ENCODE measurements around the gene PM20D1. TPM values are rescaled to one million over a fixed set of nuclear protein-coding genes. Genes with fewer than 3 reads are reported as not detected.

PM20D1 gene
- total RNA-seq, 1 experiment from 2014 or later = 0.37 TPM

DNA sequence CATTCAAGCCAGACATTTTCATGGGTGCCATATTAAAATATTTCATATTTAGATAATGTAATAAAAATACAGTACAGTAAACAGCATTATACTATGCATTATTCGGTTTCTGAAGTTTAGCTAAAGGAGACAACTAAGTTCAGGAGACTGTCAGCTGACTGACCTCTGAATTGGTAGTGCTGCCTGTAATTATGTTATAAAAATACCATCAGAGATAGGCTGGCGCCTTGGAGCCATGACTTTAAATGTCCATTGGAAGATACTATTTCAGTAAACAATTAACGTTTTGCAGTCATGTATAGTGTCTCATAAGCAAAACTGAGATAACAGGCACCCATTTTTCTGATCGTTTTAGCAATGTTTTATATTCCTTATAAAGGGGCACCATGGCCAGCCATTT lies 63.3 kb downstream of the PM20D1 start (continued):
- TF ChIP-seq, protein P1, sequence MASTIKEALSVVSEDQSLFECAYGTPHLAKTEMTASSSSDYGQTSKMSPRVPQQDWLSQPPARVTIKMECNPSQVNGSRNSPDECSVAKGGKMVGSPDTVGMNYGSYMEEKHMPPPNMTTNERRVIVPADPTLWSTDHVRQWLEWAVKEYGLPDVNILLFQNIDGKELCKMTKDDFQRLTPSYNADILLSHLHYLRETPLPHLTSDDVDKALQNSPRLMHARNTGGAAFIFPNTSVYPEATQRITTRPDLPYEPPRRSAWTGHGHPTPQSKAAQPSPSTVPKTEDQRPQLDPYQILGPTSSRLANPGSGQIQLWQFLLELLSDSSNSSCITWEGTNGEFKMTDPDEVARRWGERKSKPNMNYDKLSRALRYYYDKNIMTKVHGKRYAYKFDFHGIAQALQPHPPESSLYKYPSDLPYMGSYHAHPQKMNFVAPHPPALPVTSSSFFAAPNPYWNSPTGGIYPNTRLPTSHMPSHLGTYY (CRISPR knock-in tag; IDR thresholded peaks at IDR 0.05) = no peak
- TF ChIP-seq, protein P2, sequence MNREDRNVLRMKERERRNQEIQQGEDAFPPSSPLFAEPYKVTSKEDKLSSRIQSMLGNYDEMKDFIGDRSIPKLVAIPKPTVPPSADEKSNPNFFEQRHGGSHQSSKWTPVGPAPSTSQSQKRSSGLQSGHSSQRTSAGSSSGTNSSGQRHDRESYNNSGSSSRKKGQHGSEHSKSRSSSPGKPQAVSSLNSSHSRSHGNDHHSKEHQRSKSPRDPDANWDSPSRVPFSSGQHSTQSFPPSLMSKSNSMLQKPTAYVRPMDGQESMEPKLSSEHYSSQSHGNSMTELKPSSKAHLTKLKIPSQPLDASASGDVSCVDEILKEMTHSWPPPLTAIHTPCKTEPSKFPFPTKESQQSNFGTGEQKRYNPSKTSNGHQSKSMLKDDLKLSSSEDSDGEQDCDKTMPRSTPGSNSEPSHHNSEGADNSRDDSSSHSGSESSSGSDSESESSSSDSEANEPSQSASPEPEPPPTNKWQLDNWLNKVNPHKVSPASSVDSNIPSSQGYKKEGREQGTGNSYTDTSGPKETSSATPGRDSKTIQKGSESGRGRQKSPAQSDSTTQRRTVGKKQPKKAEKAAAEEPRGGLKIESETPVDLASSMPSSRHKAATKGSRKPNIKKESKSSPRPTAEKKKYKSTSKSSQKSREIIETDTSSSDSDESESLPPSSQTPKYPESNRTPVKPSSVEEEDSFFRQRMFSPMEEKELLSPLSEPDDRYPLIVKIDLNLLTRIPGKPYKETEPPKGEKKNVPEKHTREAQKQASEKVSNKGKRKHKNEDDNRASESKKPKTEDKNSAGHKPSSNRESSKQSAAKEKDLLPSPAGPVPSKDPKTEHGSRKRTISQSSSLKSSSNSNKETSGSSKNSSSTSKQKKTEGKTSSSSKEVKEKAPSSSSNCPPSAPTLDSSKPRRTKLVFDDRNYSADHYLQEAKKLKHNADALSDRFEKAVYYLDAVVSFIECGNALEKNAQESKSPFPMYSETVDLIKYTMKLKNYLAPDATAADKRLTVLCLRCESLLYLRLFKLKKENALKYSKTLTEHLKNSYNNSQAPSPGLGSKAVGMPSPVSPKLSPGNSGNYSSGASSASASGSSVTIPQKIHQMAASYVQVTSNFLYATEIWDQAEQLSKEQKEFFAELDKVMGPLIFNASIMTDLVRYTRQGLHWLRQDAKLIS (CRISPR knock-in tag; IDR thresholded peaks at IDR 0.05; ENCODE audit: borderline replicate concordance) = no peak
- TF ChIP-seq, protein P3, sequence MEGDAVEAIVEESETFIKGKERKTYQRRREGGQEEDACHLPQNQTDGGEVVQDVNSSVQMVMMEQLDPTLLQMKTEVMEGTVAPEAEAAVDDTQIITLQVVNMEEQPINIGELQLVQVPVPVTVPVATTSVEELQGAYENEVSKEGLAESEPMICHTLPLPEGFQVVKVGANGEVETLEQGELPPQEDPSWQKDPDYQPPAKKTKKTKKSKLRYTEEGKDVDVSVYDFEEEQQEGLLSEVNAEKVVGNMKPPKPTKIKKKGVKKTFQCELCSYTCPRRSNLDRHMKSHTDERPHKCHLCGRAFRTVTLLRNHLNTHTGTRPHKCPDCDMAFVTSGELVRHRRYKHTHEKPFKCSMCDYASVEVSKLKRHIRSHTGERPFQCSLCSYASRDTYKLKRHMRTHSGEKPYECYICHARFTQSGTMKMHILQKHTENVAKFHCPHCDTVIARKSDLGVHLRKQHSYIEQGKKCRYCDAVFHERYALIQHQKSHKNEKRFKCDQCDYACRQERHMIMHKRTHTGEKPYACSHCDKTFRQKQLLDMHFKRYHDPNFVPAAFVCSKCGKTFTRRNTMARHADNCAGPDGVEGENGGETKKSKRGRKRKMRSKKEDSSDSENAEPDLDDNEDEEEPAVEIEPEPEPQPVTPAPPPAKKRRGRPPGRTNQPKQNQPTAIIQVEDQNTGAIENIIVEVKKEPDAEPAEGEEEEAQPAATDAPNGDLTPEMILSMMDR (IDR thresholded peaks at IDR 0.05) = no peak
- TF ChIP-seq NR3C1 (CRISPR knock-in tag; conservative IDR thresholded peaks at IDR 0.05; ENCODE audit: low read depth) (no peak), ZNF138 (CRISPR knock-in tag; conservative IDR thresholded peaks at IDR 0.05) (no peak)

DNA sequence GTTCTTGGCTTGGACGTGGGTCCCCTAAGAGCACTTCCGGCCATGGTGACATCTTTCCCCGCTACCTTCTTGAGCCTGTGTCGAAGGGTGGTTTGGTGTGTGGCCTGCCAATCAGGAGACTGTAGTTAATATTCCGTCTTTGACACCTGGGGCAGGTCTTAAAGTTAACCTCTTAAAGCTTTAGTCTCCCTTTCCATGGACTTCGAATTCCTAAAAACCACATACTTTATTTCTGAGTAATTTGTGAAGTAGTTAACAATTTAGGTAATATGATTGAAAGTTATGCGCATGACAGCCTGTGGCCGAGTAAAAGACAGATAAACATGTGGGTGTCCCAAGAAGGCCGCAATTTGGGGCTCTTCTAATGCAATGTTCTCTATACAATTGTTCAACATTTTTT lies 64.5 kb downstream of the PM20D1 start:
- no peak for ATAC-seq
- POLR2A ChIA-PET = no interaction called here
- H3K9me3 Mint-ChIP-seq = no peaks in the 10 kb centered on the region

More for the DNA sequence above, 64.5 kb downstream of the PM20D1 start:
- CTCF ChIA-PET = interaction anchor here (1.2 to 2.1 kb wide), 3 partner anchors 25 to 192 kb away, joined by 3 to 9 read pairs (median 5); no protein-coding TSS in a partner anchor
- Mint-ChIP-seq H3K36me3 (peaks cover 8% of the 10 kb centered on the region; the same call in 1 of the 2 replicates), H3K4me1 (no peaks in the 10 kb centered on the region), H3K27me3 (ENCODE audit: low read depth) (peaks cover 2% of the 10 kb centered on the region), H3K27ac (no peak overlapping the region), H3K4me3 (no peak overlapping the region)
- TF ChIP-seq MXD4 (CRISPR knock-in tag; IDR thresholded peaks at IDR 0.05; ENCODE audit: borderline replicate concordance) (no peak), MYBL2 (CRISPR knock-in tag; IDR thresholded peaks at IDR 0.05) (no peak), TEAD1 (CRISPR knock-in tag; IDR thresholded peaks at IDR 0.05) (no peak), ZNF423 (CRISPR knock-in tag; IDR thresholded peaks at IDR 0.05) (no peak), ZNF317 (CRISPR knock-in tag; IDR thresholded peaks at IDR 0.05; ENCODE audit: borderline replicate concordance, low read depth) (no peak), NR3C1 (CRISPR knock-in tag; conservative IDR thresholded peaks at IDR 0.05; ENCODE audit: low read depth) (no peak), SP1 (CRISPR knock-in tag; conservative IDR thresholded peaks at IDR 0.05) (no peak), FOXP1 (CRISPR knock-in tag; IDR thresholded peaks at IDR 0.05; ENCODE audit: borderline replicate concordance) (no peak), ELF4 (CRISPR knock-in tag; IDR thresholded peaks at IDR 0.05; ENCODE audit: low read depth) (no peak), SOX15 (CRISPR knock-in tag; IDR thresholded peaks at IDR 0.05) (no peak)
- TF ChIP-seq, protein P4, sequence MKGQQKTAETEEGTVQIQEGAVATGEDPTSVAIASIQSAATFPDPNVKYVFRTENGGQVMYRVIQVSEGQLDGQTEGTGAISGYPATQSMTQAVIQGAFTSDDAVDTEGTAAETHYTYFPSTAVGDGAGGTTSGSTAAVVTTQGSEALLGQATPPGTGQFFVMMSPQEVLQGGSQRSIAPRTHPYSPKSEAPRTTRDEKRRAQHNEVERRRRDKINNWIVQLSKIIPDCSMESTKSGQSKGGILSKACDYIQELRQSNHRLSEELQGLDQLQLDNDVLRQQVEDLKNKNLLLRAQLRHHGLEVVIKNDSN (CRISPR knock-in tag; IDR thresholded peaks at IDR 0.05) = no peak
- TF ChIP-seq, protein P5, sequence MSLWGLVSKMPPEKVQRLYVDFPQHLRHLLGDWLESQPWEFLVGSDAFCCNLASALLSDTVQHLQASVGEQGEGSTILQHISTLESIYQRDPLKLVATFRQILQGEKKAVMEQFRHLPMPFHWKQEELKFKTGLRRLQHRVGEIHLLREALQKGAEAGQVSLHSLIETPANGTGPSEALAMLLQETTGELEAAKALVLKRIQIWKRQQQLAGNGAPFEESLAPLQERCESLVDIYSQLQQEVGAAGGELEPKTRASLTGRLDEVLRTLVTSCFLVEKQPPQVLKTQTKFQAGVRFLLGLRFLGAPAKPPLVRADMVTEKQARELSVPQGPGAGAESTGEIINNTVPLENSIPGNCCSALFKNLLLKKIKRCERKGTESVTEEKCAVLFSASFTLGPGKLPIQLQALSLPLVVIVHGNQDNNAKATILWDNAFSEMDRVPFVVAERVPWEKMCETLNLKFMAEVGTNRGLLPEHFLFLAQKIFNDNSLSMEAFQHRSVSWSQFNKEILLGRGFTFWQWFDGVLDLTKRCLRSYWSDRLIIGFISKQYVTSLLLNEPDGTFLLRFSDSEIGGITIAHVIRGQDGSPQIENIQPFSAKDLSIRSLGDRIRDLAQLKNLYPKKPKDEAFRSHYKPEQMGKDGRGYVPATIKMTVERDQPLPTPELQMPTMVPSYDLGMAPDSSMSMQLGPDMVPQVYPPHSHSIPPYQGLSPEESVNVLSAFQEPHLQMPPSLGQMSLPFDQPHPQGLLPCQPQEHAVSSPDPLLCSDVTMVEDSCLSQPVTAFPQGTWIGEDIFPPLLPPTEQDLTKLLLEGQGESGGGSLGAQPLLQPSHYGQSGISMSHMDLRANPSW (CRISPR knock-in tag; conservative IDR thresholded peaks at IDR 0.05; ENCODE audit: low read depth) = no peak
- TF ChIP-seq, protein P6, sequence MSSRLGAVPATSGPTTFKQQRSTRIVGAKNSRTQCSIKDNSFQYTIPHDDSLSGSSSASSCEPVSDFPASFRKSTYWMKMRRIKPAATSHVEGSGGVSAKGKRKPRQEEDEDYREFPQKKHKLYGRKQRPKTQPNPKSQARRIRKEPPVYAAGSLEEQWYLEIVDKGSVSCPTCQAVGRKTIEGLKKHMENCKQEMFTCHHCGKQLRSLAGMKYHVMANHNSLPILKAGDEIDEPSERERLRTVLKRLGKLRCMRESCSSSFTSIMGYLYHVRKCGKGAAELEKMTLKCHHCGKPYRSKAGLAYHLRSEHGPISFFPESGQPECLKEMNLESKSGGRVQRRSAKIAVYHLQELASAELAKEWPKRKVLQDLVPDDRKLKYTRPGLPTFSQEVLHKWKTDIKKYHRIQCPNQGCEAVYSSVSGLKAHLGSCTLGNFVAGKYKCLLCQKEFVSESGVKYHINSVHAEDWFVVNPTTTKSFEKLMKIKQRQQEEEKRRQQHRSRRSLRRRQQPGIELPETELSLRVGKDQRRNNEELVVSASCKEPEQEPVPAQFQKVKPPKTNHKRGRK (CRISPR knock-in tag; IDR thresholded peaks at IDR 0.05; ENCODE audit: borderline replicate concordance) = no peak
- TF ChIP-seq, protein P7, sequence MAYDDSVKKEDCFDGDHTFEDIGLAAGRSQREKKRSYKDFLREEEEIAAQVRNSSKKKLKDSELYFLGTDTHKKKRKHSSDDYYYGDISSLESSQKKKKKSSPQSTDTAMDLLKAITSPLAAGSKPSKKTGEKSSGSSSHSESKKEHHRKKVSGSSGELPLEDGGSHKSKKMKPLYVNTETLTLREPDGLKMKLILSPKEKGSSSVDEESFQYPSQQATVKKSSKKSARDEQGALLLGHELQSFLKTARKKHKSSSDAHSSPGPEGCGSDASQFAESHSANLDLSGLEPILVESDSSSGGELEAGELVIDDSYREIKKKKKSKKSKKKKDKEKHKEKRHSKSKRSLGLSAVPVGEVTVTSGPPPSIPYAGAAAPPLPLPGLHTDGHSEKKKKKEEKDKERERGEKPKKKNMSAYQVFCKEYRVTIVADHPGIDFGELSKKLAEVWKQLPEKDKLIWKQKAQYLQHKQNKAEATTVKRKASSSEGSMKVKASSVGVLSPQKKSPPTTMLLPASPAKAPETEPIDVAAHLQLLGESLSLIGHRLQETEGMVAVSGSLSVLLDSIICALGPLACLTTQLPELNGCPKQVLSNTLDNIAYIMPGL (CRISPR knock-in tag; IDR thresholded peaks at IDR 0.05) = no peak
- TF ChIP-seq, protein P8, sequence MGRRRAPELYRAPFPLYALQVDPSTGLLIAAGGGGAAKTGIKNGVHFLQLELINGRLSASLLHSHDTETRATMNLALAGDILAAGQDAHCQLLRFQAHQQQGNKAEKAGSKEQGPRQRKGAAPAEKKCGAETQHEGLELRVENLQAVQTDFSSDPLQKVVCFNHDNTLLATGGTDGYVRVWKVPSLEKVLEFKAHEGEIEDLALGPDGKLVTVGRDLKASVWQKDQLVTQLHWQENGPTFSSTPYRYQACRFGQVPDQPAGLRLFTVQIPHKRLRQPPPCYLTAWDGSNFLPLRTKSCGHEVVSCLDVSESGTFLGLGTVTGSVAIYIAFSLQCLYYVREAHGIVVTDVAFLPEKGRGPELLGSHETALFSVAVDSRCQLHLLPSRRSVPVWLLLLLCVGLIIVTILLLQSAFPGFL (CRISPR knock-in tag; IDR thresholded peaks at IDR 0.05; ENCODE audit: borderline replicate concordance) = no peak
- TF ChIP-seq, protein P9, sequence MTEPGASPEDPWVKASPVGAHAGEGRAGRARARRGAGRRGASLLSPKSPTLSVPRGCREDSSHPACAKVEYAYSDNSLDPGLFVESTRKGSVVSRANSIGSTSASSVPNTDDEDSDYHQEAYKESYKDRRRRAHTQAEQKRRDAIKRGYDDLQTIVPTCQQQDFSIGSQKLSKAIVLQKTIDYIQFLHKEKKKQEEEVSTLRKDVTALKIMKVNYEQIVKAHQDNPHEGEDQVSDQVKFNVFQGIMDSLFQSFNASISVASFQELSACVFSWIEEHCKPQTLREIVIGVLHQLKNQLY (CRISPR knock-in tag; IDR thresholded peaks at IDR 0.05) = no peak
- no peak for DNase-seq (ENCODE audit: low spot score)

Data from WTC11 (cell line).